Right lobe of liver (tissue), 4 donors: ENCODE results near the gene SCAF11.

Experiments used
- CTCF ChIP-seq, 4 donors: fragments of 200-600 bp in 3 of 4; fragments of 450-650 bp in 1 of 4; IDR thresholded peaks; one replicate each; pipeline versions ENCODE4 v1.5.1 to v1.8.0; 2016 to 2022; ENCODE audit warnings: antibody characterized with exemption in 4 of 4, mild to moderate bottlenecking in 2 of 4
- POLR2A ChIP-seq: fragments of 450-650 bp; IDR thresholded peaks from one replicate; pipeline ENCODE4 v1.6.1; 2017; ENCODE audit warnings: antibody characterized with exemption, mild to moderate bottlenecking
- donor health status: DM: no; HTN: no; CAD: no.
- donor health status: DM: no; HTN: no; CAD: no.
- donor health status: DM: no; HTN: yes; CAD: no.

- TF ChIP-seq POLR2A = no peak
- TF ChIP-seq CTCF (IDR thresholded peaks at IDR 0.05) = no peak
These were observed 36.8 kb upstream of the SCAF11 start for GRCh38 chr12:46027172-46027571.
